GM18858 (cell line): ENCODE measurements around the gene GLIPR1L1.
"Not testable (repeated sequence)": the region's sequence is repeated elsewhere in the genome, so short reads cannot be mapped to it uniquely, and the experiment has no call there.

Experiments used
- ATAC-seq: cut with Tn5 transposase; IDR thresholded peaks from one replicate; pipeline ENCODE4 v1.9.1; 2021; ENCODE audit not compliant: unreplicated experiment

The GLIPR1L1 gene

GRCh38 chr12:75334384-75335030 lies at the start of gene GLIPR1L1:
Gene GLIPR1L1, plus strand, starts transcription at chr12:75334670. Its CDS starts 59 bp downstream, at chr12:75334729.
- ATAC-seq, result peak; percentile 53

- ATAC-seq, result no peak
These were observed 45.6 kb upstream of the GLIPR1L1 start for GRCh38 chr12:75288860-75289259.

GRCh38 chr12:75289753-75290152 lies 44.7 kb upstream of the GLIPR1L1 start:
- no peak for ATAC-seq

GRCh38 chr12:75291014-75291413 lies 43.5 kb upstream of the GLIPR1L1 start:
- no peak for ATAC-seq

GRCh38 chr12:75294336-75294735 lies 40.1 kb upstream of the GLIPR1L1 start:
- no peak for ATAC-seq

- ATAC-seq, result no peak
These were observed 39.7 kb upstream of the GLIPR1L1 start for GRCh38 chr12:75294797-75295196.

GRCh38 chr12:75302225-75302624 lies 32.2 kb upstream of the GLIPR1L1 start:
- ATAC-seq, result no peak

GRCh38 chr12:75302781-75303180 lies 31.7 kb upstream of the GLIPR1L1 start:
- no peak for ATAC-seq

GRCh38 chr12:75305412-75306332 lies 28.8 kb upstream of the GLIPR1L1 start:
- ATAC-seq, result no peak

GRCh38 chr12:75308279-75308678 lies 26.2 kb upstream of the GLIPR1L1 start:
- ATAC-seq, result no peak

- ATAC-seq, result no peak
These were observed 23.1 kb upstream of the GLIPR1L1 start for GRCh38 chr12:75311369-75311768.

- no peak for ATAC-seq
These were observed 19.0 kb upstream of the GLIPR1L1 start for GRCh38 chr12:75315518-75315917.

- no peak for ATAC-seq
These were observed 16.7 kb upstream of the GLIPR1L1 start for GRCh38 chr12:75317784-75318183.

- no peak for ATAC-seq
These were observed 12.0 kb upstream of the GLIPR1L1 start for GRCh38 chr12:75322464-75322863.

- ATAC-seq, result no peak
These were observed 10.8 kb upstream of the GLIPR1L1 start for GRCh38 chr12:75323663-75324062.

- ATAC-seq, result no peak
These were observed 6.8 kb upstream of the GLIPR1L1 start for GRCh38 chr12:75327642-75328041.

GRCh38 chr12:75329918-75330826 lies 4.3 kb upstream of the GLIPR1L1 start, which contains the start of gene CAPS2:
Gene CAPS2, minus strand, starts transcription at chr12:75330324. Its CDS starts 3,826 bp downstream, at chr12:75326498.
- peak; percentile 70 for ATAC-seq

GRCh38 chr12:75337905-75338304 lies 3.4 kb downstream of the GLIPR1L1 start:
- ATAC-seq, result peak; percentile 48

GRCh38 chr12:75341873-75342272 lies 7.4 kb downstream of the GLIPR1L1 start:
- ATAC-seq, result no peak

GRCh38 chr12:75345531-75345930 lies 11.1 kb downstream of the GLIPR1L1 start:
- ATAC-seq, result no peak

- ATAC-seq, result not testable (repeated sequence)
These were observed 11.7 kb downstream of the GLIPR1L1 start for GRCh38 chr12:75346215-75346614.
